Prostate gland (tissue), 2 donors: Measurements from ENCODE around the gene CMSS1. TPM values are rescaled to one million over a fixed set of nuclear protein-coding genes. Genes with fewer than 3 reads are reported as not detected.

ENCODE experiments used
- DNase-seq: peaks from one replicate; pipeline ENCODE4 v3.0.0-alpha.2; 2019; ENCODE audit warnings: low spot score
- H3K27ac ChIP-seq, 2 donors: fragments of 200-600 bp; sonication (generic); 2 replicates each; pipeline ENCODE4 v1.5.1; 2017 to 2019
- H3K27me3 ChIP-seq: fragments of 200-600 bp; sonication (generic); replicated peaks from 2 replicates; pipeline ENCODE4 v1.5.1; 2019; ENCODE audit not compliant: insufficient read depth
- H3K36me3 ChIP-seq, 2 donors: fragments of 200-600 bp; sonication (generic); 1 replicate in 1 of 2; 2 replicates in 1 of 2; pipeline versions ENCODE4 v1.5.1 to v1.8.1; 2017 to 2019
- H3K4me1 ChIP-seq: fragments of 200-600 bp; sonication (generic); replicated peaks from 2 replicates; pipeline ENCODE4 v1.5.1; 2019
- H3K4me3 ChIP-seq, 2 donors: fragments of 200-600 bp; sonication (generic); 2 replicates each; pipeline ENCODE4 v1.5.1; 2017 to 2019
- H3K9me3 ChIP-seq: fragments of 200-600 bp; sonication (generic); 2 replicates; pipeline ENCODE4 v1.5.1; 2017
- CTCF ChIP-seq, 4 experiments: fragments of 200-600 bp in 2 of 4; fragments of 450-650 bp in 2 of 4; sonication (generic) in 2 of 4; IDR thresholded peaks; 1 replicate in 3 of 4; 2 replicates in 1 of 4; pipeline ENCODE4 v1.5.1; 2016 to 2019; ENCODE audit warnings: antibody characterized with exemption in 4 of 4, mild to moderate bottlenecking in 2 of 4, moderate library complexity in 2 of 4
- POLR2A ChIP-seq: fragments of 450-650 bp; IDR thresholded peaks from one replicate; pipeline ENCODE4 v1.6.1; 2016; ENCODE audit warnings: antibody characterized with exemption, mild to moderate bottlenecking
- POLR2AphosphoS5 ChIP-seq: sonication (generic); formaldehyde crosslinking; IDR thresholded peaks from one replicate; pipeline ENCODE4 v1.6.1; 2017; ENCODE audit warnings: antibody characterized with exemption
- WGBS: methylation state at CpG from one replicate; pipeline ENCODE4 v1.1.5; 2018; 5-methylcytosine and 5-hydroxymethylcytosine counted together
- intact Hi-C: fragments of 100-400 bp; cut with DNase I; formaldehyde crosslinking; loops from one replicate; pipeline ENCODE4 v1.14.2; 2022
- total RNA-seq, 2 donors: library from RNA; depleted of rRNA; stranded (reverse); fragments of >200 nt; gene quantifications; one replicate each; pipeline ENCODE4 v1.1.0, GENCODE V29; 2016

The CMSS1 gene
- total RNA-seq, 2 donors from 2014 or later = 10.2 to 13.6 TPM

GRCh38 chr3:100221159-100221558 is 403.5 kb downstream of the CMSS1 start:
- TF ChIP-seq POLR2AphosphoS5 = no peak
- no peak for TF ChIP-seq POLR2A
- no peak for TF ChIP-seq CTCF (IDR thresholded peaks at IDR 0.05)
- no peak overlapping the region for H3K27ac ChIP-seq
- no peaks in the 10 kb centered on the region for H3K4me1 ChIP-seq
- no peak overlapping the region for H3K4me3 ChIP-seq
- intact Hi-C loops = no loop called here
- no peak for DNase-seq
- H3K27me3 ChIP-seq = no peaks in the 10 kb centered on the region
- WGBS = 100% methylated on average over 1 of the region's 1 CpG
- H3K9me3 ChIP-seq = no peaks in the 10 kb centered on the region
- H3K36me3 ChIP-seq = no peaks in the 10 kb centered on the region

- 94% methylated on average over 26 of the region's 26 CpGs for WGBS
- Histone ChIP-seq H3K4me1 (no peaks in the 10 kb centered on the region), H3K4me3 (no peak overlapping the region), H3K27me3 (no peaks in the 10 kb centered on the region), H3K9me3 (no peaks in the 10 kb centered on the region), H3K36me3 (no peaks in the 10 kb centered on the region), H3K27ac (no peak overlapping the region)
- intact Hi-C loops = no loop called here
- DNase-seq = no peak
- TF ChIP-seq CTCF (IDR thresholded peaks at IDR 0.05) (no peak), POLR2AphosphoS5 (no peak)
Observed at GRCh38 chr3:100225193-100225592, 407.5 kb downstream of the CMSS1 start.

GRCh38 chr3:100225883-100226282 is 408.2 kb downstream of the CMSS1 start:
- TF ChIP-seq POLR2AphosphoS5 (no peak), POLR2A (no peak), CTCF (IDR thresholded peaks at IDR 0.05) (no peak)
- no peak overlapping the region for H3K27ac ChIP-seq
- no peaks in the 10 kb centered on the region for H3K4me1 ChIP-seq
- H3K4me3 ChIP-seq = no peak overlapping the region
- 93% methylated on average over 8 of the region's 8 CpGs for WGBS
- H3K9me3 ChIP-seq = no peaks in the 10 kb centered on the region
- no peak for DNase-seq
- intact Hi-C loops = no loop called here
- H3K27me3 ChIP-seq = no peaks in the 10 kb centered on the region
- H3K36me3 ChIP-seq = no peaks in the 10 kb centered on the region

GRCh38 chr3:100226712-100227429 is 409.2 kb downstream of the CMSS1 start:
- no peak overlapping the region for H3K4me3 ChIP-seq
- no peaks in the 10 kb centered on the region for H3K9me3 ChIP-seq
- TF ChIP-seq POLR2AphosphoS5 (no peak), POLR2A (no peak), CTCF (IDR thresholded peaks at IDR 0.05) (no peak)
- H3K4me1 ChIP-seq = no peaks in the 10 kb centered on the region
- H3K27ac ChIP-seq = no peak overlapping the region
- no peaks in the 10 kb centered on the region for H3K27me3 ChIP-seq
- intact Hi-C loops = no loop called here
- WGBS = 58% methylated on average over 6 of the region's 6 CpGs
- no peak for DNase-seq
- H3K36me3 ChIP-seq = no peaks in the 10 kb centered on the region

GRCh38 chr3:100227511-100227921 is 409.9 kb downstream of the CMSS1 start:
- no peaks in the 10 kb centered on the region for H3K36me3 ChIP-seq
- H3K4me3 ChIP-seq = no peak overlapping the region
- no peak overlapping the region for H3K27ac ChIP-seq
- 88% methylated on average over 2 of the region's 2 CpGs for WGBS
- no peaks in the 10 kb centered on the region for H3K4me1 ChIP-seq
- TF ChIP-seq CTCF (IDR thresholded peaks at IDR 0.05) = no peak
- no peak for TF ChIP-seq POLR2A
- TF ChIP-seq POLR2AphosphoS5 = no peak
- DNase-seq = no peak
- no peaks in the 10 kb centered on the region for H3K9me3 ChIP-seq
- intact Hi-C loops = no loop called here
- H3K27me3 ChIP-seq = no peaks in the 10 kb centered on the region
